LHCN-M2 (cell line): ENCODE measurements around the gene SPA17. TPM values are rescaled to one million over a fixed set of nuclear protein-coding genes. Genes with fewer than 3 reads are reported as not detected.

Source experiments
- total RNA-seq: library from RNA; depleted of rRNA; stranded (reverse); fragments of >200 nt; gene quantifications from 2 replicates; pipeline ENCODE4 v1.2.3, GENCODE V29; 2014; rRNA removed

Gene SPA17
- total RNA-seq, 1 experiment from 2014 or later, result 24.9 TPM

Other genes with a start within 250 kb of the SPA17 start
- gene OR8B4, start 249.0 kb upstream of the SPA17 start, total RNA-seq, result not detected in 2 replicates
- not detected in 2 replicates for gene OR8B8, start 228.2 kb upstream of the SPA17 start, total RNA-seq
- not detected in 2 replicates for gene OR8B12, start 130.2 kb upstream of the SPA17 start, total RNA-seq
- not detected in 2 replicates for gene OR8A1, start 103.9 kb upstream of the SPA17 start, total RNA-seq
- gene PANX3, start 62.5 kb upstream of the SPA17 start, total RNA-seq, result not detected in 2 replicates
- 33.7 and 35.8 TPM in 2 replicates for gene TBRG1, start 51.0 kb upstream of the SPA17 start, total RNA-seq
- 11.4 and 15.3 TPM in 2 replicates for gene SIAE, start 165 bp upstream of the SPA17 start, total RNA-seq
- 2.4 and 3.8 TPM in 2 replicates for gene NRGN, start 66.0 kb downstream of the SPA17 start, total RNA-seq
- not detected in 2 replicates for gene VSIG2, start 78.4 kb downstream of the SPA17 start, total RNA-seq
- gene ESAM, start 88.4 kb downstream of the SPA17 start, total RNA-seq, result 0.06 TPM in 2 replicates
- 12.3 and 15.4 TPM in 2 replicates for gene MSANTD2, start 126.5 kb downstream of the SPA17 start, total RNA-seq
- 11.9 and 18.5 TPM in 2 replicates for gene ROBO3, start 191.5 kb downstream of the SPA17 start, total RNA-seq
- gene ROBO4, start 224.0 kb downstream of the SPA17 start, total RNA-seq, result 23.4 and 26.9 TPM in 2 replicates
- gene HEPN1, start 245.3 kb downstream of the SPA17 start, total RNA-seq, result not detected in 2 replicates